Measurements from ENCODE around the gene IGSF8.

GRCh38 chr1:160101717-160102522 is 3.5 kb upstream of the IGSF8 start:
- no peak for TF ChIP-seq EZH2 (IDR thresholded peaks at IDR 0.05; ENCODE audit: insufficient read depth, poor library complexity, severe bottlenecking)
- TF ChIP-seq EZH2phosphoT487 (IDR thresholded peaks at IDR 0.05; ENCODE audit: insufficient read depth, low read depth), result no peak

Measured in GM23248 (cell line).